Breast epithelium (tissue), 4 donors: ENCODE measurements around the gene C6orf132. TPM values are rescaled to one million over a fixed set of nuclear protein-coding genes. Genes with fewer than 3 reads are reported as not detected.

Source experiments
- DNase-seq, 2 donors: peaks; one replicate each; pipeline ENCODE4 v3.0.0-alpha.2; 2019; ENCODE audit warnings: low spot score in 2 of 2
- H3K27ac ChIP-seq, 2 donors: fragments of 200-600 bp; sonication (generic) in 1 of 2; one replicate each; pipeline ENCODE4 v1.5.1; 2016 to 2019; ENCODE audit warnings: mild to moderate bottlenecking in 1 of 2
- H3K27me3 ChIP-seq, 2 donors: fragments of 200-600 bp; sonication (generic) in 1 of 2; one replicate each; pipeline versions ENCODE4 v1.5.1 to v1.6.0; 2017 to 2019; ENCODE audit warnings: control low read depth in 1 of 2, mild to moderate bottlenecking in 1 of 2
- H3K36me3 ChIP-seq: fragments of 200-600 bp; one replicate; pipeline ENCODE4 v1.5.1; 2019
- H3K4me1 ChIP-seq, 2 donors: fragments of 200-600 bp; sonication (generic); one replicate each; pipeline ENCODE4 v1.5.1; 2016 to 2019; ENCODE audit warnings: control low read depth in 1 of 2
- H3K4me3 ChIP-seq, 3 donors: fragments of 200-600 bp; sonication (generic); 1 replicate in 2 of 3; 2 replicates in 1 of 3; pipeline ENCODE4 v1.5.1; 2016 to 2019; ENCODE audit warnings: mild to moderate bottlenecking in 3 of 3, moderate library complexity in 2 of 3
- H3K9me3 ChIP-seq, 2 donors: fragments of 200-600 bp; sonication (generic) in 1 of 2; one replicate each; pipeline ENCODE4 v1.5.1; 2016 to 2019; ENCODE audit warnings: control low read depth in 1 of 2
- POLR2A ChIP-seq: fragments of 450-650 bp; IDR thresholded peaks from one replicate; pipeline ENCODE4 v1.6.1; 2016; ENCODE audit warnings: antibody characterized with exemption, mild to moderate bottlenecking, moderate library complexity
- POLR2AphosphoS5 ChIP-seq, 3 donors: sonication (generic); formaldehyde crosslinking; IDR thresholded peaks; one replicate each; pipeline ENCODE4 v1.6.1; 2017; ENCODE audit warnings: antibody characterized with exemption in 3 of 3
- intact Hi-C: fragments of 100-400 bp; cut with DNase I; formaldehyde crosslinking; loops from one replicate; pipeline ENCODE4 v1.15.1; 2023; ENCODE audit warnings: low total_unique reads
- total RNA-seq, 3 donors: library from RNA; depleted of rRNA; stranded (reverse); fragments of >200 nt; gene quantifications; one replicate each; pipeline ENCODE4 v1.1.0, GENCODE V29; 2016
- TF ChIP-seq, protein P1 (sequence below), 3 donors: fragments of 450-650 bp; IDR thresholded peaks; one replicate each; pipeline ENCODE4 v1.5.1; 2016 to 2017; ENCODE audit warnings: antibody characterized with exemption in 3 of 3, mild to moderate bottlenecking in 3 of 3, moderate library complexity in 3 of 3

The C6orf132 gene
- total RNA-seq, 3 donors from 2014 or later: 4.2 to 20.2 (median 10.2) TPM

DNA sequence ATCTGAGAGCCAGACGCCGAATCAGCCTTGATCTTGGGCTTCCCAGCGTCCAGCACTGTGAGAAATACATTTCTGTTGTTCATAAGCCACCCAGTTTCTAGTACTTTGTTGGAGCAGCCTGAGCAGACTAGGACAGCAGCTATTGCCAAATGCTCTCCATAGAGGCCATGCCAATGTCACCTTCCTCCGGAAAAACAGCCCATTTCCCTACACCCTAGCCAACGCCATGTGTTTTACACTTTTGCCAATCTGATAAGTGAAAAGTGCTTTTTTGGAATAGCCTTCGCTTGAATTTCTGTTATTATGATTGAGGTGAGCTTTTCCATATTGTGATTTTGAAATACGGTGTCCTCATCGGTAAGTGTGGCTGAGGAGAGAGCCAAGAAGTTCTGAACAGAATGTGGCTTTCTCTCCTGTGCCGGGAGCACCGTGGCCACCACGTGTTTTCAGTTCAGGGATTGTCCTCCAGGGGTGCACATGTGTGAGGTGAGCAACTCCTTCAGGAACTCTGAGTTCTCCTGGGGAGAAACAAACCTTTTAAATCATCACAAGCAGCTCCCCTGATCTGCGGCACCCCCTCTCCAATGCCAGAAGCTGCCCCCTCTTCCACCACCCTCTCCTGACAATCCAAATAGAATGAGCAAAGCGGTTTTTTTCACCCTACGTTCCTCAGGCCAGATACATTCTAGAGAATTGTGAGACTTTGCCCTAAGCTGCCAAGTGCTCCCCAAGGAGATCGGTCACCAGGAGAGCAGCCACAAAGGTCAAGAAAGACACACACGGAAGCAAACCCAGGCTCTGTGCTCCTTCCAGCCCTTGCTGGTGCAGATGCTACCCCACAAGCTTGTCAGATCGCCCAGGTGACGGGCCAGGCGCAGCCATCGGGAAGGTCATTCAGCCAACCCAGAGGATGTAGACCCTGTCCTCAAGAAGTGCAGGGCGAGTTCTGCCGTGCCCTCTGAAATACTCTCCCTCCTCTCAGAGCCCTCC, 56.1 kb downstream of the C6orf132 start:
- Histone ChIP-seq H3K9me3 (no peaks in the 10 kb centered on the region), H3K4me3 (no peak overlapping the region), H3K4me1 (no peaks in the 10 kb centered on the region), H3K27ac (peak overlapping the region; percentile 60 to 69), H3K36me3 (no peaks in the 10 kb centered on the region), H3K27me3 (no peaks in the 10 kb centered on the region)
- TF ChIP-seq, protein P1, sequence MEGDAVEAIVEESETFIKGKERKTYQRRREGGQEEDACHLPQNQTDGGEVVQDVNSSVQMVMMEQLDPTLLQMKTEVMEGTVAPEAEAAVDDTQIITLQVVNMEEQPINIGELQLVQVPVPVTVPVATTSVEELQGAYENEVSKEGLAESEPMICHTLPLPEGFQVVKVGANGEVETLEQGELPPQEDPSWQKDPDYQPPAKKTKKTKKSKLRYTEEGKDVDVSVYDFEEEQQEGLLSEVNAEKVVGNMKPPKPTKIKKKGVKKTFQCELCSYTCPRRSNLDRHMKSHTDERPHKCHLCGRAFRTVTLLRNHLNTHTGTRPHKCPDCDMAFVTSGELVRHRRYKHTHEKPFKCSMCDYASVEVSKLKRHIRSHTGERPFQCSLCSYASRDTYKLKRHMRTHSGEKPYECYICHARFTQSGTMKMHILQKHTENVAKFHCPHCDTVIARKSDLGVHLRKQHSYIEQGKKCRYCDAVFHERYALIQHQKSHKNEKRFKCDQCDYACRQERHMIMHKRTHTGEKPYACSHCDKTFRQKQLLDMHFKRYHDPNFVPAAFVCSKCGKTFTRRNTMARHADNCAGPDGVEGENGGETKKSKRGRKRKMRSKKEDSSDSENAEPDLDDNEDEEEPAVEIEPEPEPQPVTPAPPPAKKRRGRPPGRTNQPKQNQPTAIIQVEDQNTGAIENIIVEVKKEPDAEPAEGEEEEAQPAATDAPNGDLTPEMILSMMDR (IDR thresholded peaks at IDR 0.05): peak; percentile 46 to 69 (median 61)
- TF ChIP-seq POLR2AphosphoS5 (IDR thresholded peaks at IDR 0.05): peak in 1 of 3 donors; percentile 67
- no peak for TF ChIP-seq POLR2A
- peak in 1 of 2 donors; percentile 75 for DNase-seq
- intact Hi-C loops: loop anchor here (5.0 kb wide), 1 partner anchor 291 kb away; no protein-coding TSS in a partner anchor

DNA sequence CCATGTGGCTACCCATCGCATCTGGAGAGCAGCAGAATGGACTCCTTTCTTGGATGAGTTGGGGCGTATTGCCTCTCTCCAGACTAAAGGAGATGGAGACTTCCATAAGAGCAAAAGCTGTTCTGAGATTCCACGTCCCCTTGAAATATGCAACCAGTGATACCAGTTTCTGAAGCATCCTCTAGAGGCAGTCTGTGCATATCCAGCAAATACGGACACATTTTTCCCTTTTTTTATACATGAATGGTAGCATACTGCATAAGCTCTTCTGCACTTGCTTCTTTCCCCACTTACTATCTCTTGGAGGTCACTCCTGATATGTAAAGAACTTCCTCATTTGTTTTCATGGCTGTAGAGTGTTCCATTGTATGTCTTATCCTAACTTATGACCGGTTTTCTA, 57.5 kb downstream of the C6orf132 start:
- Histone ChIP-seq H3K27ac (no peak overlapping the region), H3K4me1 (no peaks in the 10 kb centered on the region), H3K27me3 (no peaks in the 10 kb centered on the region), H3K9me3 (no peaks in the 10 kb centered on the region), H3K36me3 (no peaks in the 10 kb centered on the region), H3K4me3 (no peak overlapping the region)
- TF ChIP-seq POLR2A (no peak), POLR2AphosphoS5 (IDR thresholded peaks at IDR 0.05) (no peak)
- TF ChIP-seq, protein P1 (IDR thresholded peaks at IDR 0.05): no peak
- no peak for DNase-seq
- intact Hi-C loops: loop anchor here (5.0 kb wide), 1 partner anchor 292 kb away; no protein-coding TSS in a partner anchor

DNA sequence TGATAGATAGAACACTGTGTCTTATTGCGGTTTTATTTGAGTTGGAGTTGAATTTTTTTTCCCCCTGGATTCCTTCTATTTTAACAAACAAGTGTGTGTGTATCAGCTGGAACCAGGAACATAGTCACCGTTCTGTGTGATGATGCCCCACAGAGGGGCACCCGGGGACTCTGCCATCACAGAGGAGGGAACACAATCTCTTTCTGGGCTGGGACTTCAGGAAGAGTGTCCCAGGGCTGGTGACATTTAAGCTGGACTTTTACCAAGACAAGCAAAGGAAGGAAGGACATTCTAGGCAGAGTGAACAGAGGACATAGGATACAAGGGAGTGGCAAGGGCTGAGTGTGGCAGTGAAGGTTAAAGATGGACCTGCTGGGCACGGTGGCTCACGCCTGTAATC, 58.9 kb downstream of the C6orf132 start:
- Histone ChIP-seq H3K4me3 (no peak overlapping the region), H3K36me3 (no peaks in the 10 kb centered on the region), H3K9me3 (no peaks in the 10 kb centered on the region), H3K27me3 (no peaks in the 10 kb centered on the region), H3K27ac (no peak overlapping the region), H3K4me1 (no peaks in the 10 kb centered on the region)
- intact Hi-C loops: no loop called here
- DNase-seq: no peak
- TF ChIP-seq POLR2A: no peak
- no peak for TF ChIP-seq POLR2AphosphoS5 (IDR thresholded peaks at IDR 0.05)
- TF ChIP-seq, protein P1 (IDR thresholded peaks at IDR 0.05): no peak

DNA sequence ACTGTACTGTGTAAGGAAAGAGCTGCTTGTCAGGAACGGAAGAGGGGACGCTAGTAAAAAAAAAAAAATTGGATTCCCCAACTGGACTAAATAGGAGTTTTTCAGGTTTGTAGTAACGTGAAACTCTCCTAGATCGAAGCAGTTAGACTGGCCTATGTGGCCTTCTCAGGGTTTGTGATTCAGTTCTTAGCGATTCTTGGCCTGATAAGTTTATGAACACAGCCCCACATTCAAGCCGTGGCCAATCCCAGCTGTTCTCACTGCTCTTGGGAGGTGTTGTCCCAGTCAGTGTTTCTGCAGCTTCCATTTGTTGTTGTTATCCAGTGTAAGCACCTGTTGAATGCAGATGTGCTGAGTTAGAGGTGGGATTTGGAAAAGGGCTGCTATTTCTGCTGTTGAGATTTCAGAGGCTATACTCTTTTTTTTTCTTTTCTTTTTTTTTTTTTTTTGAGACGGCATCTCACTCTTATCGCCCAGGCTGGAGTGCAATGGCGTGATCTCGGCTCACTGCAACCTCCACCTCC, 62.4 kb downstream of the C6orf132 start:
- H3K4me1 ChIP-seq: no peaks in the 10 kb centered on the region
- TF ChIP-seq POLR2A (no peak), POLR2AphosphoS5 (IDR thresholded peaks at IDR 0.05) (no peak)
- TF ChIP-seq, protein P1 (IDR thresholded peaks at IDR 0.05): no peak
- intact Hi-C loops: loop anchor here (10.0 kb wide), 1 partner anchor 85 kb away; no protein-coding TSS in a partner anchor
- H3K27ac ChIP-seq: no peak overlapping the region
- no peaks in the 10 kb centered on the region for H3K9me3 ChIP-seq
- no peak for DNase-seq
- H3K4me3 ChIP-seq: no peak overlapping the region
- H3K36me3 ChIP-seq: no peaks in the 10 kb centered on the region
- H3K27me3 ChIP-seq: no peaks in the 10 kb centered on the region

DNA sequence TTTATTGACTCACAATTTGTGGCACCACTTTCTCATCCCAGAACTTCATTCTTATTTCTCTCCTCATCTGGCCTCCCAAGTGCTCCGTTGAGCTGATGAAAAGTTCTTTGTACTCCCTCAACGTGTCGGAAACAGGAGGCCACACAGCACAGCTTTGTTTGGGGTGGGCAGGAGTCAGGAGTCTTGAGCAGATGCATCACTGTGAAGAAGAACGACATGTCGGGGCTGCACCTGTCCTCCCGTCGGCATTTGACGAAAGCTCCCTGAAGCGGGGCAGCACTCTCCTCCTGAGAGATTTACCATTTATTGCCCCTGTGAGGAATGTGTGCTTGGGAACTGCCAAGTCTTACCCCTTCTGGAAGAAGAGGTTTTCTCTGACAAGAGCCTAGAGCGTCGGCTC, 64.0 kb downstream of the C6orf132 start:
- no peaks in the 10 kb centered on the region for H3K4me1 ChIP-seq
- DNase-seq: no peak
- H3K27ac ChIP-seq: no peak overlapping the region
- TF ChIP-seq POLR2A (no peak), POLR2AphosphoS5 (IDR thresholded peaks at IDR 0.05) (no peak)
- TF ChIP-seq, protein P1 (IDR thresholded peaks at IDR 0.05): no peak
- no peaks in the 10 kb centered on the region for H3K27me3 ChIP-seq
- H3K4me3 ChIP-seq: no peak overlapping the region
- H3K36me3 ChIP-seq: no peaks in the 10 kb centered on the region
- intact Hi-C loops: loop anchor here (10.0 kb wide), 1 partner anchor 86 kb away; no protein-coding TSS in a partner anchor
- no peaks in the 10 kb centered on the region for H3K9me3 ChIP-seq
